Measurements from ENCODE around the gene KLHDC10. TPM values are rescaled to one million over a fixed set of nuclear protein-coding genes. Genes with fewer than 3 reads are reported as not detected.
"Not testable (repeated sequence)": the region's sequence is repeated elsewhere in the genome, so short reads cannot be mapped to it uniquely, and the experiment has no call there.

Gene KLHDC10
- polyA plus RNA-seq, 4 donors = 7.0 to 23.3 (median 12.1) TPM

DNA sequence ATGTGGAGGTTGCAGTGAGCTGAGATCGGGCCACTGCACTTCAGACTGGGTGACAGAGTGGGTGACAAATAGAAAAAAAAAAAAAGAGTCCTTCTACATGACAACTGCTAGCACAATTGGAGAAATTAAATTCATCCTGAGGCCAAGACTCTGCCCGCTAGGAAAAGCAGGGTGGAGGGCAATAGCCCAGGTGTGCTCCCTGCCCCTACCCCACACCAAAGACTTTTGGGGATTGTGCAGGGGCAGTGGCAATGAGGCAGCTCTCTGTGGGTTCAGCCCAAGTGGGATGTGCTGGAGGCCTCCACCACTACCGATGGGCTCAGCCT is 73.6 kb downstream of the KLHDC10 start:
- FAIRE-seq = no peak
- Histone ChIP-seq H3K36me3 (ENCODE audit: control insufficient read depth in 3 of 3, insufficient read depth in 2 of 3, low read depth in 1 of 3, low read length in 3 of 3) (peaks cover 0 to 34% (median 0%) of the 10 kb centered on the region in 3 donors), H3K9me3 (ENCODE audit: control insufficient read depth in 2 of 2, insufficient read depth in 1 of 2, low read depth in 1 of 2, low read length in 1 of 2) (no peaks in the 10 kb centered on the region), H3K27me3 (ENCODE audit: control insufficient read depth in 3 of 3, insufficient read depth in 3 of 3, low read length in 3 of 3) (no peaks in the 10 kb centered on the region), H3K4me3 (ENCODE audit: low read depth in 1 of 3, low read length in 3 of 3) (no peak overlapping the region), H3K4me1 (ENCODE audit: control insufficient read depth in 3 of 3, insufficient read depth in 2 of 3, low read depth in 1 of 3, low read length in 2 of 3) (peaks cover 0 to 69% (median 5%) of the 10 kb centered on the region in 3 donors), H3K27ac (ENCODE audit: low read depth in 1 of 3, low read length in 2 of 3) (peak overlapping the region in 2 of 3 donors; percentile 88 to 91)
- WGBS, 3 donors = 48 to 67% (median 61%) methylated on average over 3 of the region's 3 CpGs
- no peak for DNase-seq

DNA sequence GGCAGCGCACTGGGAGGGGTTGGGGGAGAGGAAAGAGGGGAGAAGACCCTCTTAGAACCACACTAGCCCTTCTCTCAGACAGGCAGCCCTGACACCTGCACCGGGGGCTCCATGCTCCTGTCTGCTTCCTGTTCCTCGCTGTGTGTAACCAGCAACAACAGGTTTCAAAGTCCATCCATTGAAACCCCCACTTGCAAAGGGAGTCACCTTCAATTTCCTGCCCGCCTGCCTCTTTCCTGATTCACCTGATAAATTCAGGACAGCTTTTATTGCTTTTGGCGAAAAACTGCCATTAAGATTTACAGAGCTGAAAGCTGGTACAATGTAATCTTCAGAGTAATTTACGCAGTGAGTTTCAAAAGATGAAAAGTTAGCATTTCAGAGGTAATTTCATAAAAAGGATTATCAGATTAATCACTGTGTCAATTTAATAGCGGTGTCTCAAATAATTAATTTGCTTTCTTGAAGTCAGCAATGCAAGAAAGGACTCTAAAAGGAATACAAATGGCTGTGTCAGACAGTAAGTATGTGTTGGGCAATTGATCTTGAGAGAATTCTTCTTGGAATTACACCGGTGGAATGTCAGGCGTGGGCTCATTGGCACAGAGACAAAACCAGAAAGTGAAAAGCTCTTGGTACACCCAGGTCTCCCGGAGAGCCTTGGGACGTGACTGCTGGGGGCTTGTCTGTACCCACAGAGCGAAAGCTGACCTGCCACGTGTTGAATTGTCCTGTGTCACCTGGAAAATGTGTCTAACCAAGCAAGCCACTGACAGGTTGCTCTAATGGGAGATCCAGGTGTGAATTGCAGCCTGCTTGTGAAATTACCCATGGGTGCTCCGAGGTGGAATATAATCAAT is 74.2 kb downstream of the KLHDC10 start:
- FAIRE-seq (no peak), DNase-seq (peak; percentile 60 to 89)
- no peaks in the 10 kb centered on the region for H3K9me3 ChIP-seq (ENCODE audit: control insufficient read depth in 2 of 2, insufficient read depth in 1 of 2, low read depth in 1 of 2, low read length in 1 of 2)
- peaks cover 0 to 28% (median 0%) of the 10 kb centered on the region in 3 donors for H3K36me3 ChIP-seq (ENCODE audit: control insufficient read depth in 3 of 3, insufficient read depth in 2 of 3, low read depth in 1 of 3, low read length in 3 of 3)
- peak overlapping the region in 2 of 3 donors; percentile 88 to 91 for H3K27ac ChIP-seq (ENCODE audit: low read depth in 1 of 3, low read length in 2 of 3)
- WGBS, 3 donors = 13 to 54% (median 42%) methylated on average over 13 to 14 of the region's 14 CpGs
- H3K27me3 ChIP-seq (ENCODE audit: control insufficient read depth in 3 of 3, insufficient read depth in 3 of 3, low read length in 3 of 3) = no peaks in the 10 kb centered on the region
- H3K4me3 ChIP-seq (ENCODE audit: low read depth in 1 of 3, low read length in 3 of 3) = no peak overlapping the region
- peaks cover 0 to 69% (median 5%) of the 10 kb centered on the region in 3 donors for H3K4me1 ChIP-seq (ENCODE audit: control insufficient read depth in 3 of 3, insufficient read depth in 2 of 3, low read depth in 1 of 3, low read length in 2 of 3)

DNA sequence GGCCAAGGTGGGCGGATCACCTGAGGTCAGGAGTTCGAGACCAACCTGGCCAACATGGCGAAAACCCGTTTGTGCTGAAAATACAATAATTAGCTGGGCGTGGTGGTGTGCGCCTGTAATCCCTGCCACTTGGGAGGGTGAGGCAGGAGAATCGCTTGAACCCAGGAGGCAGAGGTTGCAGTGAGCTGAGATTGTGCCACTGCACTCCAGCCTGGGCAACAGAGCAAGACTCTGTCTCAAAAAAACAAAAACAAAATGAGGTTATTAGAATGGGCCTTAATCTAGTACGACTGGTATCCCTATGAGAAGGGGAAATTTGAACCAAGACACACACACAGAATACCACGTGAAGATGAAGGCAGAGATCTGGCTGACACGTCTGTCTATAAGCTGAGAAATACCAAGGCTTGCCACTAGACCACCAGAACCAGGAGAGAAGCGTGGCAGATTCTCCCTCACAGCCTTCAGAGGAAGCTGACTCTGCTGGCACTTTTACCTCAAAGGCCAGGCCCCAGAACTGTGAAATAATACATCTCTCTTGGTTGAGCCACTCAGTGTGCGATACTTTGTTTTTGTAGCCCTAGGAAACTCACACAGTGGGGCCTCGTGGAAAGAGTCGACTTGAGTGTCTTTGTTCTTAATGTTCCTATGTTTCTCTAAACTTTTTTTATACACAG is 75.2 kb downstream of the KLHDC10 start:
- WGBS, 3 donors = 66 to 79% (median 70%) methylated on average over 14 of the region's 14 CpGs
- FAIRE-seq = no peak

DNA sequence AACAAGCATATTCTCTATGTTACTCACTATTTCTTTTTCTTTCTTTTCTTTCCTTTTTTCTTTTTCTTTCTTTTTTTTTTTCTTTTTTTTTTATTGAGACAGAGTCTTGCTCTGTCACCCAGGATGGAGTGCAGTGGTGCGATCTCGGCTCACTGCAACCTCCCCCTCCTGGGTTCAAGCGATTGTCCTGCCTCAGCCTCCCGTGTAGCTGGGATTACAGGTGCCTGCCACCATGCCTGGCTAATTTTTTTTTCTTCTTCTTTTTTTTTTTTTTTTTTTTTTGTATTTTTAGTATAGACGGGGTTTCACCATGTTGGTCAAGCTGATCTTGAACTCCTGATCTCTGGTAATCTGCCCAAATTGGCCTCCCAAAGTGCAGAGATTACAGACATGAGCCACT is 75.8 kb downstream of the KLHDC10 start:
- H3K9me3 ChIP-seq (ENCODE audit: control insufficient read depth in 2 of 2, insufficient read depth in 1 of 2, low read depth in 1 of 2, low read length in 1 of 2); DNase-seq; H3K27me3 ChIP-seq (ENCODE audit: control insufficient read depth in 3 of 3, insufficient read depth in 3 of 3, low read length in 3 of 3); FAIRE-seq; H3K4me3 ChIP-seq (ENCODE audit: low read depth in 1 of 3, low read length in 3 of 3): not testable (repeated sequence)
- Histone ChIP-seq H3K36me3 (ENCODE audit: control insufficient read depth in 3 of 3, insufficient read depth in 2 of 3, low read depth in 1 of 3, low read length in 3 of 3) (peaks cover 0 to 16% (median 0%) of the 10 kb centered on the region in 3 donors), H3K4me1 (ENCODE audit: control insufficient read depth in 3 of 3, insufficient read depth in 2 of 3, low read depth in 1 of 3, low read length in 2 of 3) (peaks cover 0 to 66% (median 0%) of the 10 kb centered on the region in 3 donors), H3K27ac (ENCODE audit: low read depth in 1 of 3, low read length in 2 of 3) (peak overlapping the region in 1 of 3 donors; percentile 91)
- WGBS, 3 donors = 93 to 98% (median 93%) methylated on average over 4 to 5 of the region's 5 CpGs

More for the DNA sequence above, 75.2 kb downstream of the KLHDC10 start:
- Histone ChIP-seq H3K9me3 (ENCODE audit: control insufficient read depth in 2 of 2, insufficient read depth in 1 of 2, low read depth in 1 of 2, low read length in 1 of 2) (no peaks in the 10 kb centered on the region), H3K36me3 (ENCODE audit: control insufficient read depth in 3 of 3, insufficient read depth in 2 of 3, low read depth in 1 of 3, low read length in 3 of 3) (peaks cover 0 to 18% (median 0%) of the 10 kb centered on the region in 3 donors), H3K4me1 (ENCODE audit: control insufficient read depth in 3 of 3, insufficient read depth in 2 of 3, low read depth in 1 of 3, low read length in 2 of 3) (peaks cover 0 to 69% (median 5%) of the 10 kb centered on the region in 3 donors), H3K4me3 (ENCODE audit: low read depth in 1 of 3, low read length in 3 of 3) (no peak overlapping the region), H3K27ac (ENCODE audit: low read depth in 1 of 3, low read length in 2 of 3) (peak overlapping the region in 1 of 3 donors; percentile 91), H3K27me3 (ENCODE audit: control insufficient read depth in 3 of 3, insufficient read depth in 3 of 3, low read length in 3 of 3) (no peaks in the 10 kb centered on the region)
- DNase-seq = no peak

DNA sequence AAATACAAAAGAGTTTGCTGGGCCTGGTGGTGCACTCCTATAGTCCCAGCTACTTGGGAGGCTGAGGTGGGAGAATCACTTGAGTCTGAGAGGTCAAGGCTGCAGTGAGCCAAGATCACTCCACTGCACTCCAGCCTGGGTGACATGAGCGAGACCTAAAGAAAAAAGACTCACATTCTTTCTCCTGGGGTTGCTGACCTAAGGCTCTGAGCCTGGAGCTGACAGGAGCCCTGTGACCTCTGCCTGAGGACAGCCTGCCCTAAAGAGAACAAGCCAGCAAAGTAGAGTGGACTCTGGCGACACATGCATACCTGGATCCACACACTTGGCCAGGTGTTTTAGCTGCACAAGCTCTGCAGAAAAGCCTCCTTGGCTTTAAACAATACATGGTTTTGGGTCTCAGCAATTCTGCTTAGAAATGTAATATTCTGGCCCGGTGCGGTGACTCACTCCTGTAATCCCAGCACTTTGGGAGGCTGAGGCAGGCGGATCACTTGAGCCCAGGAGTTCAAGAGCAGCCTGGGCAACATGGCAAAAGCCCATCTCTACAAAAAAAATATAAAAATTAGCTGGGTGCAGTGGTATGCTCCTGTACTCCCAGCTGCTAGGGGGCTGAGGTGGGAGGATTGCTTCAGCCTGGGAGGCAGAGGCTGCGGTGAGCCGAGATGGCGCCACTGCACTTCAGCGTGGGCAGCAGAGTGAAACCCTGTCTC is 76.5 kb downstream of the KLHDC10 start:
- 93 to 96% (median 94%) methylated on average over 9 of the region's 9 CpGs for WGBS, 3 donors
- DNase-seq (no peak), FAIRE-seq (no peak)
- H3K9me3 ChIP-seq (ENCODE audit: control insufficient read depth in 2 of 2, insufficient read depth in 1 of 2, low read depth in 1 of 2, low read length in 1 of 2) = no peaks in the 10 kb centered on the region
- peaks cover 0 to 16% (median 0%) of the 10 kb centered on the region in 3 donors for H3K36me3 ChIP-seq (ENCODE audit: control insufficient read depth in 3 of 3, insufficient read depth in 2 of 3, low read depth in 1 of 3, low read length in 3 of 3)
- peaks cover 0 to 59% (median 0%) of the 10 kb centered on the region in 3 donors for H3K4me1 ChIP-seq (ENCODE audit: control insufficient read depth in 3 of 3, insufficient read depth in 2 of 3, low read depth in 1 of 3, low read length in 2 of 3)
- no peak overlapping the region for H3K27ac ChIP-seq (ENCODE audit: low read depth in 1 of 3, low read length in 2 of 3)
- no peak overlapping the region for H3K4me3 ChIP-seq (ENCODE audit: low read depth in 1 of 3, low read length in 3 of 3)
- H3K27me3 ChIP-seq (ENCODE audit: control insufficient read depth in 3 of 3, insufficient read depth in 3 of 3, low read length in 3 of 3) = no peaks in the 10 kb centered on the region

GRCh38 chr7:130147710-130148325 is 77.5 kb downstream of the KLHDC10 start:
- WGBS, 3 donors = 95 to 96% (median 96%) methylated on average over 14 of the region's 14 CpGs
- Histone ChIP-seq H3K4me1 (ENCODE audit: control insufficient read depth in 3 of 3, insufficient read depth in 2 of 3, low read depth in 1 of 3, low read length in 2 of 3) (peaks cover 0 to 50% (median 0%) of the 10 kb centered on the region in 3 donors), H3K27me3 (ENCODE audit: control insufficient read depth in 3 of 3, insufficient read depth in 3 of 3, low read length in 3 of 3) (no peaks in the 10 kb centered on the region), H3K4me3 (ENCODE audit: low read depth in 1 of 3, low read length in 3 of 3) (no peak overlapping the region), H3K36me3 (ENCODE audit: control insufficient read depth in 3 of 3, insufficient read depth in 2 of 3, low read depth in 1 of 3, low read length in 3 of 3) (peaks cover 0 to 8% (median 0%) of the 10 kb centered on the region in 3 donors), H3K27ac (ENCODE audit: low read depth in 1 of 3, low read length in 2 of 3) (no peak overlapping the region), H3K9me3 (ENCODE audit: control insufficient read depth in 2 of 2, insufficient read depth in 1 of 2, low read depth in 1 of 2, low read length in 1 of 2) (no peaks in the 10 kb centered on the region)
- FAIRE-seq (no peak), DNase-seq (no peak)

GRCh38 chr7:130148561-130148960 is 78.2 kb downstream of the KLHDC10 start:
- Histone ChIP-seq H3K36me3 (ENCODE audit: control insufficient read depth in 3 of 3, insufficient read depth in 2 of 3, low read depth in 1 of 3, low read length in 3 of 3) (peaks cover 0 to 6% (median 0%) of the 10 kb centered on the region in 3 donors), H3K27ac (ENCODE audit: low read depth in 1 of 3, low read length in 2 of 3) (no peak overlapping the region), H3K27me3 (ENCODE audit: control insufficient read depth in 3 of 3, insufficient read depth in 3 of 3, low read length in 3 of 3) (no peaks in the 10 kb centered on the region), H3K4me3 (ENCODE audit: low read depth in 1 of 3, low read length in 3 of 3) (no peak overlapping the region), H3K4me1 (ENCODE audit: control insufficient read depth in 3 of 3, insufficient read depth in 2 of 3, low read depth in 1 of 3, low read length in 2 of 3) (peaks cover 0 to 43% (median 0%) of the 10 kb centered on the region in 3 donors), H3K9me3 (ENCODE audit: control insufficient read depth in 2 of 2, insufficient read depth in 1 of 2, low read depth in 1 of 2, low read length in 1 of 2) (no peaks in the 10 kb centered on the region)
- 57 to 74% (median 66%) methylated on average over 9 of the region's 9 CpGs for WGBS, 3 donors
- DNase-seq = no peak
- no peak for FAIRE-seq
